Measurements from ENCODE around the gene CHRNG.

Gene CHRNG

DNA sequence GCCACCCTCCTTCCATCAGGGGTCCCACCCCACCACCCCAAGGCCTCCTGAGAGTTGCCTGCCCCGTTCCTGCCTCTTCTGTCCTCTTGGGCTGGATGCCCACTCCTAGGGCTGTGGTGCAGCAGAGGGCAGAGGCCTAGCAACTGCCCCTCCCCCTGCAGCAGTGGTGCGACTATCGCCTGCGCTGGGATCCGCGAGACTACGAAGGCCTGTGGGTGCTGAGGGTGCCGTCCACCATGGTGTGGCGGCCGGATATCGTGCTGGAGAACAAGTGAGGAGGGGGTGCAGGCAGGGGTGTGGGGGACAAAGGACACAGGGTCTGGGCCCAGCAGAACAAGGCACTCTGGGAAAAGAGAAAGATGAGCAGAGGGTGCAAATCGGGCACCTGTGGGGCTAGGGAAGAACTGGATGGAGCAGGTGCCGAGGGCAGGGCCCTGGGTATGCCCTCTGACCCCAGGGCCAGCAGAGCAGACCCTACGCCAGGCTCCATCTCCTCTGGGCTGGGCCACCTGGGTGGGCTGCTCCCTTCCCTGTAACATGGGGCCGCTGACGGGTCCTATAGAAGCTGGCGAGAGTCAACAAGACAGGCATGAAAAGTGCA lies 1.0 kb downstream of the CHRNG start:
- TF ChIP-seq, protein P1, sequence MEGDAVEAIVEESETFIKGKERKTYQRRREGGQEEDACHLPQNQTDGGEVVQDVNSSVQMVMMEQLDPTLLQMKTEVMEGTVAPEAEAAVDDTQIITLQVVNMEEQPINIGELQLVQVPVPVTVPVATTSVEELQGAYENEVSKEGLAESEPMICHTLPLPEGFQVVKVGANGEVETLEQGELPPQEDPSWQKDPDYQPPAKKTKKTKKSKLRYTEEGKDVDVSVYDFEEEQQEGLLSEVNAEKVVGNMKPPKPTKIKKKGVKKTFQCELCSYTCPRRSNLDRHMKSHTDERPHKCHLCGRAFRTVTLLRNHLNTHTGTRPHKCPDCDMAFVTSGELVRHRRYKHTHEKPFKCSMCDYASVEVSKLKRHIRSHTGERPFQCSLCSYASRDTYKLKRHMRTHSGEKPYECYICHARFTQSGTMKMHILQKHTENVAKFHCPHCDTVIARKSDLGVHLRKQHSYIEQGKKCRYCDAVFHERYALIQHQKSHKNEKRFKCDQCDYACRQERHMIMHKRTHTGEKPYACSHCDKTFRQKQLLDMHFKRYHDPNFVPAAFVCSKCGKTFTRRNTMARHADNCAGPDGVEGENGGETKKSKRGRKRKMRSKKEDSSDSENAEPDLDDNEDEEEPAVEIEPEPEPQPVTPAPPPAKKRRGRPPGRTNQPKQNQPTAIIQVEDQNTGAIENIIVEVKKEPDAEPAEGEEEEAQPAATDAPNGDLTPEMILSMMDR (IDR thresholded peaks at IDR 0.05; ENCODE audit: low read depth, low read length) = no peak
- no peak for DNase-seq (ENCODE audit: low read depth in 2 of 2)
- no peak overlapping the region for H3K4me3 ChIP-seq (replicated peaks in 1 of 2; ENCODE audit: low read depth in 2 of 2, low read length in 2 of 2)

DNA sequence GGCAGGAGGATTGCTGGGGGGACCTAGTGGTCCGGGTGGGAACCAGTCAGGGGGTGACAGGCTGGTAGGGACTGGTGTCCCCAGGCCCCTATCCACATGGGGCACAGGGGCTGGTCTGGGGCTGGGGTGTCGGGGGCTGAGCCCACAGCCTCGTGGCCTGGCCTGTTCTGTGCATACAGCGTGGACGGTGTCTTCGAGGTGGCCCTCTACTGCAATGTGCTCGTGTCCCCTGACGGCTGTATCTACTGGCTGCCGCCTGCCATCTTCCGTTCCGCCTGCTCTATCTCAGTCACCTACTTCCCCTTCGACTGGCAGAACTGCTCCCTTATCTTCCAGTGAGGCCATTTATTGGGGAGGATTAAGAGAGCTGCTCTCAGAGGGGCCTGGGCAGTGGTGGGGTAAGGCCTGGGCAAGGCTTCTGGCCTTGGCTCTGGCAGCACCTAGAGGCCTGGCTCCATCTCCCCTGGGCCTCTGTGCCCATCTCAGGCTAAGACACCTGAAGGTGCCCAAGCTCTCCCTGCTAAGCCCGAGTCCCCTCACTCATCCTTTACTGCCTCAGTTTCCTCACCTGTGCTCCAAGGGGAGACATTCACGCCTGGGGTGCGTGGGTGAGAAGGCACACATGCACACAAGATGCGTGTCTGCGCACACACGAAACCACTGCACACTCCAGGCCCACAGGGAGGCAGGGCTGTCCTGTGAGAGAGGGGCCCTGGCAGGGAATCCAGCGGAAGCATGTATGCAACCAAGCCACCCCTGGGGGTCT lies 1.9 kb downstream of the CHRNG start:
- DNase-seq (ENCODE audit: low read depth in 2 of 2) = no peak
- no peak overlapping the region for H3K4me3 ChIP-seq (replicated peaks in 1 of 2; ENCODE audit: low read depth in 2 of 2, low read length in 2 of 2)
- TF ChIP-seq, protein P1 (IDR thresholded peaks at IDR 0.05; ENCODE audit: low read depth, low read length) = no peak

DNA sequence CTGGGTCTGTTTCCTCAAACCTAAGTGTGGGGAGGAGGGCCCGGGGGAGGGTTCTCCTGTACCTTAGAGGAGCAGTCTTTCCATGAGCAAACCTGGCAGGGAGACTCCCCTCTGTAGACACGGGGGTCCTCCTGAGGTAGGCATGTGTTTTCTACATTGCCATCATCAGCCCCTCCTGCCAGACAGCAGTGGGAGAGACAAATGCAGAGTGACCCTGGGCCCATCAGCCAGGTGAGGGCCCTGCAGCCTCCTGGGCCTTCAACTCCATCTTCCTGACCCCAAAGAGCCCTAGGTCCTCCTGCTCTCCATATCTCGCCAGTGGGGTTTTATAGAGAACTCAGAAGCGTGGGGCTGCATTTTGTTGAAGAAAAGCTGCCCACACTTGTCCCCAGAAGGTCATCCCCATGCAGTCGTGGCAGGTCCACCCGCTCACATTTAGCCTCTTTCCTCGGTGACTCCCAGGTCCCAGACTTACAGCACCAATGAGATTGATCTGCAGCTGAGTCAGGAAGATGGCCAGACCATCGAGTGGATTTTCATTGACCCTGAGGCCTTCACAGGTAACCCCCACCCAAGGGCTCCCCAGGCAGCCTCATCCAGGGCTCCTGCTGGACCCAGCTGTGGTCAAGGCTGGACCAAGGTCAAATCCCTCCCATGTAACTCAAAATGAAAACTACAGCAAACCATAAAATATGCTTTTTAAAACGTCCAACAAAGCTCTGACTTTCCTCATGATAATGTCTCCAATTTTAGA lies 2.6 kb downstream of the CHRNG start:
- TF ChIP-seq, protein P1 (IDR thresholded peaks at IDR 0.05; ENCODE audit: low read depth, low read length) = no peak
- H3K4me3 ChIP-seq (replicated peaks in 1 of 2; ENCODE audit: low read depth in 2 of 2, low read length in 2 of 2) = no peak overlapping the region
- no peak for DNase-seq (ENCODE audit: low read depth in 2 of 2)

DNA sequence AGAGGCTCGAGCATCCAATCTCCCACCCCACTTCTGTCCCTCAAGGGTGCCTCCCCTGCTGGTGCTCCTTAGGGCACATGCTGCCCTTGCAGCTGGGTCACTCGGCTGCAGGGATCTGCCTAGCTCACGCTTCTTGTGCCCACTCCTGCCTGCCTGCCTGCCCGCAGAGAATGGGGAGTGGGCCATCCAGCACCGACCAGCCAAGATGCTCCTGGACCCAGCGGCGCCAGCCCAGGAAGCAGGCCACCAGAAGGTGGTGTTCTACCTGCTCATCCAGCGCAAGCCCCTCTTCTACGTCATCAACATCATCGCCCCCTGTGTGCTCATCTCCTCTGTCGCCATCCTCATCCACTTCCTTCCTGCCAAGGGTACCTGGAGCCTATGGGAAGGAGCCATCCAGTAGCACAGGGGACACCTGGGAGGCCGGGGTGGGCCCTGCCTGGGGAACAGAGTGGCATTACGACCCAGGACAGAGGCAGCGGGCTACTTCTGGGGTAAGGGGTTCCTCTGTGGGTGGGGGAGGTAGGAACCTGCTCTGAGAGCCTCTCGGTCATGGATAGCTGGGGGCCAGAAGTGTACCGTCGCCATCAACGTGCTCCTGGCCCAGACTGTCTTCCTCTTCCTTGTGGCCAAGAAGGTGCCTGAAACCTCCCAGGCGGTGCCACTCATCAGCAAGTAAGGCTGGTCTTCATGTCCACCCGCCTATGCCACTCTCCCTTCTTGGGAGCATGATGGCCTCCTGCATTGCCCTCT lies 3.4 kb downstream of the CHRNG start:
- H3K4me3 ChIP-seq (replicated peaks in 1 of 2; ENCODE audit: low read depth in 2 of 2, low read length in 2 of 2) = no peak overlapping the region
- TF ChIP-seq, protein P1 (IDR thresholded peaks at IDR 0.05; ENCODE audit: low read depth, low read length) = no peak
- DNase-seq (ENCODE audit: low read depth in 2 of 2) = no peak

DNA sequence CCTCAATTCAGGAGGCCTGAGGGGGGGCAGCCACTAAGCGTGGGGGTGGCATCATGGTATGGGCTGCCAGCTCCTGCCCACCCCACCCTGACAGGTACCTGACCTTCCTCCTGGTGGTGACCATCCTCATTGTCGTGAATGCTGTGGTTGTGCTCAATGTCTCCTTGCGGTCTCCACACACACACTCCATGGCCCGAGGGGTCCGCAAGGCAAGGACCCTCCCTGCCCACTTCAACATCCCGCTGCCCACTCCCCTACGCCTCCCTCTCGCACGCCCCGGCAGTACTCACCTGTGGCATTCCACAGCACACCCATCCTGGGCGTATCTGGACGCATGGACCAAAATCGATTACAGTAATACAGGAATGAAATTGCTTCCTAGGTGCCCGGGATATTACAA lies 4.0 kb downstream of the CHRNG start:
- no peak overlapping the region for H3K4me3 ChIP-seq (replicated peaks in 1 of 2; ENCODE audit: low read depth in 2 of 2, low read length in 2 of 2)
- DNase-seq (ENCODE audit: low read depth in 2 of 2) = no peak
- TF ChIP-seq, protein P1 (IDR thresholded peaks at IDR 0.05; ENCODE audit: low read depth, low read length) = no peak

DNA sequence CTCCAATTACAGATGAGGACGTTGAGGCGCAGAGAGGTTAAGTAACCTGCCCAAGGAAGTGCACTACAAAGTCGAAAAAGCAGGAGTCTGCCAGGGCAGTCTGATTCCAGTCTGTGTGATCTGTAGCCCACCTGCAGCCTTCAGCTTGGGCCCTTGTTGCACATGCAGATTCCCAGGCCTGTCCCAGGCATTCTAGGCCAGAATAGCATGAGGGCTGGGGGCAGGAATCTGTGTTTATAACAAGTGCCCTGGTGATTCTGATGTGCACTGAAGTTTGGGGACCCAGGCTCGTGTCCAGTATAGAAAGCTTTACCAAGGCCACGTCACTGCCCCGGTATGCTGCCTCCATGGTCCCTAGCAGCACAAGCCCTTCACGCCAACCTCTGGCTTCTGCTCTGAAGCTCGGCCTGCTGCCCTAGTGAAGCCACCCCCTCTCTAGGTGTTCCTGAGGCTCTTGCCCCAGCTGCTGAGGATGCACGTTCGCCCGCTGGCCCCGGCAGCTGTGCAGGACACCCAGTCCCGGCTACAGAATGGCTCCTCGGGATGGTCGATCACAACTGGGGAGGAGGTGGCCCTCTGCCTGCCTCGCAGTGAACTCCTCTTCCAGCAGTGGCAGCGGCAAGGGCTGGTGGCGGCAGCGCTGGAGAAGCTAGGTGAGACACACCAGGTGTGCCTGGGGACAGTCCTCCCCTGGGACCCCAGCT lies 4.6 kb downstream of the CHRNG start:
- TF ChIP-seq, protein P1 (IDR thresholded peaks at IDR 0.05; ENCODE audit: low read depth, low read length) = no peak
- no peak for DNase-seq (ENCODE audit: low read depth in 2 of 2)
- H3K4me3 ChIP-seq (replicated peaks in 1 of 2; ENCODE audit: low read depth in 2 of 2, low read length in 2 of 2) = no peak overlapping the region

Data from cardiac fibroblast (primary cell).